Dedifferentiated amniotic fluid mesenchymal stem cell (primary cell): ENCODE results near the gene TENT5C.
A peak's percentile ranks its signal among the peaks of the same experiment; 100 is the strongest.

Experiments
- DNase-seq: peaks from one replicate; pipeline ENCODE4 v3.0.0-alpha.2; 2016; ENCODE audit errors: extremely low spot score

Gene TENT5C

DNA sequence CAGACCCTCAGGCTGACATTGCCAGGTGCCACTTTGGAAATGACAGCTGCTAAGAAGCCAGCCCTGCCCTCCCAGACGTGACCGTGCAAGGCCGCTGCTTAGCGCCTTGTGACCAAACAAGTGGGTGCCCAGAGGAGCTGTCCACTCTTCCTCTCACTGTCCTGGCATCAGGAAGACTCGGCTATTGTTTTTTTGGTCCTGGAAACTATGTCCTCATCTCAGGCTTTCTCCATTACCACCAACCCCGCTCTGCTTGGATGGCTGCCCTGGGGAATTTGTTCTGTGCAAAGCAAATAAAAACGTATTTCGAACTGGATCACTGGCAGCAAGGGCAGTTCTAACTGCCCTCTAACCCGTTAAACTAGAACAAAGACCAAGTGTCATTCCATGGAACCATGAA is 13.7 kb upstream of the TENT5C start:
- no peak for DNase-seq

- DNase-seq = no peak
These were observed 11.4 kb upstream of the TENT5C start for GRCh38 chr1:117594261-117594990.

- no peak for DNase-seq
These were observed 9.7 kb upstream of the TENT5C start for GRCh38 chr1:117596023-117596720.

GRCh38 chr1:117598489-117598888 is 7.4 kb upstream of the TENT5C start:
- no peak for DNase-seq

DNA sequence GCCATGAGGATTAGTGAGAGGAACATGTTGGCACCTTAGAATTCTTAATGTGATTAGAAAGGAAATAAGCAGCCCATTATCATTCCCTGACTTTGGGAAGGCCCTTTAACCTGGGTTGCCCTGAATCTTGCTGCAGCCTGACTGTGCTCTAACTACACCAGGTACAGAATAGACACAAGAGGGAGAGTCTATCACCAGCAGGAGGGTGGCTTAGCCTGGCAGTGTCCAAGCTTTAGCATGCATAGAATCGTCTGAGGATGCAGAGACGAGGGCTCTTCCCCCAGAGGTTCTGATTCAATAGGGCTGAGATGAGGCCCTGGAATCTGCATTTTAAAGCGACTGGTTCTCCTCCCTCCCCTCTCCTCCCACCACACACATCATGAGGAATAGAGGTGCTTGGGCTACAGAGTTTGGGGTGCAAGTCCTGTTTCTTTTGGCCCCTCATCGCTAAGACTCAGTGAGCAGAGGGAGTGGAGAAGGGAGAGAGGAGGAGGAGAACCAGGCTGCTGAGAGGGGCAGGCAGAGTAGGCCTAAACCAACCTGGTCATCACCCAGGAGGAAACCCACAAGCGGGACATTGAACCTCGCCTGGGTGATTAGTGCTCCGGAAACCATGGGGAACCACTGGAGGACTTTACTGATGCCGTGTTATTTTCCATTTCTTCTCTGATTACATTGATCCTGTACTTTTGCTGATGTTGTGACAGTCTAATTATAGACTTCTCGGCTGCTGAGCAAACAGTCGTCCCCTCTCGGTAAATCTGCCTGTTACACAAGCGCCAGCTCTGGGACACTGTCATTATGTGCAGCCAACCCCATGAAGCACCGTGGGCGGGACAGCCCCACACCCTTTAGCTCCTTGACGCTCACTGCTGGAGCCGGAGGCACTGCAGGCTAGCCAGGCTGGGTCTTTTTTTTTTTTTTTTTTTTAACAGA is 6.3 kb upstream of the TENT5C start:
- DNase-seq = no peak

GRCh38 chr1:117600325-117600943 is 5.4 kb upstream of the TENT5C start:
- no peak for DNase-seq

GRCh38 chr1:117600966-117601365 is 4.9 kb upstream of the TENT5C start:
- DNase-seq = no peak

- DNase-seq = no peak
These were observed 3.0 kb upstream of the TENT5C start for GRCh38 chr1:117602862-117603261.

DNA sequence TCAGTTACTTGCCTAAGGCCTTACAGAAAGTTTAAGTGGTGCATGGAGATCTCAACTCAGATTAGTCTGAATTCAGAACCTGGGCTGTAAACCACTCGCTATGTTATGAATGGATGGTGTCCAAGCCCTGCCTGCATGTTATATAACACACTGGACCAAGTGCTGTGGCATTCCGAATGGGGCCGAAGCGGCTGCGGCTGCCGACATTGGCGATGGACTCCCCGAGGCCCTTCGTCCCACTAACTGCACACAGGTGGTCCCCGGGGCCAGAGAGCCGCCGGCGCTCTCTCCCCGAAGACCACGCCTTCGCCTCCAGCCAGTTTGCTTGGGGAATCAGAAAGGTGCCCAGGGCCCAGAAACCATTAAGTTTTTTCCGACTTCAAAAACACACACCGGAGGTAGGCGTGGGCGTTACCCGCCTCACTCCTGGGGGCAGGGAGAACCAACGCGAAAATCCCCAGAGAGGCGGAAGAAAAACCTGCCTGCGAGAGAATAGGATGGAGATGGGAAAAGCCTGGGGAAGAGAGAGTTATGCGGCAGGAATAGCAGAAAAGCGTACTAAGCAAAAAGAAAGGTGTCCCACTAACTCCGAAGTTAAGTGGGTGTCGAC is 579 bp upstream of the TENT5C start:
- peak; percentile 19 for DNase-seq

- DNase-seq = peak; percentile 18
These were observed 992 bp downstream of the TENT5C start for GRCh38 chr1:117606649-117607430.

DNA sequence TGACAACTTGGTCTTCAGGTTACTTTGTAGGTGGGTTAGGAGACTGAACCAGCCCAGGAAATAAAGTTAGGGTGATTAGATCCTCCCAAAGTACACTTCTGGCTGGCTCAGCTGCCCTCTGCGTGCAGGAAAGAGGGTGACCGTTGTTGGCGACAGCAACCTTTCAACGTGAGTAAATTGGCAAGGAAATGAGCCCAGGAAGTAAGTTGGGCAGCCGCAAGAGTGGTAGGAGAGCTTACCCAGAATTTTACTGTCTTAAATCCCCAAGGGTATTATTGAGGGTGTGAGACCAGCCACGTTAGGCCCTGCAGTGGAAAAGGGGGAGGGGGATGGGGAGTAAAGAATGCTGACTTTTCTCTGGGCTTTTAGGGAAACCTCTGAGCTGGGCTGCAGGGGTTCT is 1.6 kb downstream of the TENT5C start:
- no peak for DNase-seq

GRCh38 chr1:117608115-117608615 is 2.3 kb downstream of the TENT5C start:
- DNase-seq = no peak

GRCh38 chr1:117608758-117609157 is 2.9 kb downstream of the TENT5C start:
- no peak for DNase-seq

DNA sequence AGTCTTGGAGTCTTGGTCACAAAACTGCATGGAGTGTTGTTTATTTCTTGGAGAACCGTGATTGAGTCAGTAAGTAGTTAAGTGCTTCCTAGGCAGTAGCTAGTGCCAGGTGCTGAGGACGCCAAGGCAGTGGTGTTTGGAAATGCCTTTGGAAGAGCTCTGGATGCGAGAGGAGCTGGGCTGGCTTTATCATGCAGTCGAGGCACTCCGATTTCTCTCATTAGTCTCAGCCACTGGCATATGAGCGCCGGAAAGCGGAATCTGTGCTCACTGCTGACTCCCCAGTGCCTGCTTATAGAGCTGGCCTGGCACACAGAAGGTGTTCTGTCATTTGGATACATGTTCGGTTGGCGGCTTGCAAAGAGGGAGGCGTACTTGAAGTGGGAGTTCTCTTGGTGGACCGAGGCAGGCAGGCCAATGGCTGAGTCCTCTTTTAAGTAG is 3.6 kb downstream of the TENT5C start:
- DNase-seq = no peak

DNA sequence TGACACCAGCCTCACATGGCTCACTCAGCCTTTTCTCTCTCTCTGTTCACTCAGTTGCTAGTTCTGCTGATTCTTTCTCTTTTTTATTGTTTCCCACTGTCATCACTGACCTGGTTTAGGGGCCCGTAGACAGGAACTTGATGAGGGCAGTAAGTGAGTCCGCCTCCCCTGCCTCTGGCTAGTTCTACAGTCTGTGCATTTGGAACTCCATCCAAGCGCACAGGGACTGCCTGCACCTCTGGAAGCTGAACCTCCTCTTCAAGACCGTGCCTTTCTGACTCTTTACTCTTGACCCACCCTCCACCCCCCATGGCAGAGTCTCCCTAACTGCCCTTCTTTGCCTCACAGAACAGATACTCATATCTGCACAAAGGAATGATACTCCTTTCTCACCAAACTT is 4.2 kb downstream of the TENT5C start:
- DNase-seq = no peak

- no peak for DNase-seq
These were observed 5.3 kb downstream of the TENT5C start for GRCh38 chr1:117611121-117611601.

GRCh38 chr1:117611894-117612483 is 6.1 kb downstream of the TENT5C start:
- DNase-seq = no peak

- no peak for DNase-seq
These were observed 6.8 kb downstream of the TENT5C start for GRCh38 chr1:117612517-117613248.
